ENCODE measurements around the gene HIGD1B.

GRCh38 chr17:44830359-44831288 lies 17.1 kb upstream of the HIGD1B start:
- TF ChIP-seq SPI1 (IDR thresholded peaks at IDR 0.05; ENCODE audit: borderline replicate concordance, insufficient read depth, low read depth, low read length) (no peak), CTCF (IDR thresholded peaks at IDR 0.05 in 2 of 3, conservative IDR thresholded peaks at IDR 0.05 in 1 of 3; ENCODE audit: control insufficient read depth in 2 of 3, extremely low read depth in 1 of 3, insufficient read depth in 1 of 3, low read depth in 3 of 3, low read length in 3 of 3) (no peak), LARP7 (IDR thresholded peaks at IDR 0.05) (no peak), ZNF274 (IDR thresholded peaks at IDR 0.05; ENCODE audit: insufficient read depth, insufficient read length) (no peak), BCL11A (IDR thresholded peaks at IDR 0.05; ENCODE audit: low read depth, low read length) (no peak), NRF1 (conservative IDR thresholded peaks at IDR 0.05; ENCODE audit: low read depth, low read length) (no peak), MYC (IDR thresholded peaks at IDR 0.05; ENCODE audit: insufficient read depth, insufficient read length, insufficient replicate concordance, low read length, severe bottlenecking) (no peak), FOXM1 (IDR thresholded peaks at IDR 0.05; ENCODE audit: low read depth, low read length) (no peak), ATF3 (IDR thresholded peaks at IDR 0.05; ENCODE audit: borderline replicate concordance, extremely low read depth, low read depth, low read length) (no peak), USF2 (IDR thresholded peaks at IDR 0.05; ENCODE audit: borderline replicate concordance, low read depth, low read length) (no peak), EP300 (IDR thresholded peaks at IDR 0.05; ENCODE audit: borderline replicate concordance in 1 of 2, control insufficient read depth in 1 of 2, low read depth in 2 of 2, low read length in 2 of 2) (no peak), EZH2 (IDR thresholded peaks at IDR 0.05; ENCODE audit: borderline replicate concordance, control insufficient read depth, low read depth, low read length) (no peak)

Data from GM12878 (cell line).